ENCODE results near the gene CCR6. TPM values are rescaled to one million over a fixed set of nuclear protein-coding genes. Genes with fewer than 3 reads are reported as not detected.

The CCR6 gene
- total and polyA plus RNA-seq, 5 experiments from 2014 or later: 0.10 to 1.1 (median 0.27) TPM

- POLR2A ChIA-PET: no interaction called here
- Mint-ChIP-seq H3K27ac (peak overlapping the region in 1 of 10 donors; percentile 77), H3K27me3 (no peaks in the 10 kb centered on the region)
Measured at GRCh38 chr6:167102318-167102717, 20.6 kb upstream of the CCR6 start.

GRCh38 chr6:167103041-167103891 lies 19.6 kb upstream of the CCR6 start:
- no peaks in the 10 kb centered on the region for H3K27me3 Mint-ChIP-seq
- H3K4me1 Mint-ChIP-seq: peaks cover 5 to 53% (median 18%) of the 10 kb centered on the region in 4 donors
- ATAC-seq: peak in 1 of 2 donors; percentile 17
- no peak overlapping the region for H3K4me3 Mint-ChIP-seq
- no peaks in the 10 kb centered on the region for H3K36me3 Mint-ChIP-seq
- DNase-seq: no peak
- peak overlapping the region in 2 of 10 donors; percentile 70 to 77 for H3K27ac Mint-ChIP-seq
- POLR2A ChIA-PET: no interaction called here
- H3K9me3 Mint-ChIP-seq: peaks cover 0 to 2% (median 0%) of the 10 kb centered on the region in 9 donors

More at GRCh38 chr6:167102318-167102717, 20.6 kb upstream of the CCR6 start:
- Mint-ChIP-seq H3K36me3 (no peaks in the 10 kb centered on the region), H3K4me3 (no peak overlapping the region), H3K4me1 (peaks cover 6 to 58% (median 20%) of the 10 kb centered on the region in 4 donors), H3K9me3 (no peaks in the 10 kb centered on the region)
- DNase-seq (no peak), ATAC-seq (no peak)

GRCh38 chr6:167104388-167104787 lies 18.5 kb upstream of the CCR6 start:
- no peaks in the 10 kb centered on the region for H3K36me3 Mint-ChIP-seq
- peak overlapping the region in 1 of 10 donors; percentile 17 for H3K27ac Mint-ChIP-seq
- H3K4me1 Mint-ChIP-seq: peaks cover 0 to 50% (median 8%) of the 10 kb centered on the region in 4 donors
- POLR2A ChIA-PET: no interaction called here
- no peak overlapping the region for H3K4me3 Mint-ChIP-seq
- DNase-seq: no peak
- peaks cover 0 to under 1% (median 0%) of the 10 kb centered on the region in 5 donors for H3K27me3 Mint-ChIP-seq
- peaks cover 0 to 2% (median 0%) of the 10 kb centered on the region in 9 donors for H3K9me3 Mint-ChIP-seq
- ATAC-seq: no peak

- Mint-ChIP-seq H3K27me3 (peaks cover 0 to 7% (median 2%) of the 10 kb centered on the region in 5 donors), H3K27ac (no peak overlapping the region), H3K4me3 (no peak overlapping the region), H3K9me3 (peaks cover 0 to 2% (median 0%) of the 10 kb centered on the region in 9 donors), H3K4me1 (peaks cover 0 to 50% (median 4%) of the 10 kb centered on the region in 4 donors), H3K36me3 (no peaks in the 10 kb centered on the region)
- POLR2A ChIA-PET: no interaction called here
- ATAC-seq: no peak
- DNase-seq: no peak
Measured at GRCh38 chr6:167105060-167105459, 17.8 kb upstream of the CCR6 start.

GRCh38 chr6:167106406-167106805 lies 16.5 kb upstream of the CCR6 start:
- POLR2A ChIA-PET: no interaction called here
- Mint-ChIP-seq H3K9me3 (peaks cover 0 to 2% (median 0%) of the 10 kb centered on the region in 9 donors), H3K36me3 (no peaks in the 10 kb centered on the region), H3K4me1 (peaks cover under 1 to 61% (median 5%) of the 10 kb centered on the region in 4 donors), H3K27ac (no peak overlapping the region), H3K27me3 (peaks cover 0 to 9% (median 4%) of the 10 kb centered on the region in 5 donors), H3K4me3 (no peak overlapping the region)
- DNase-seq (no peak), ATAC-seq (no peak)

GRCh38 chr6:167107787-167108186 lies 15.1 kb upstream of the CCR6 start:
- POLR2A ChIA-PET: no interaction called here
- Mint-ChIP-seq H3K4me1 (peaks cover 3 to 66% (median 11%) of the 10 kb centered on the region in 4 donors), H3K9me3 (peaks cover 0 to 2% (median 0%) of the 10 kb centered on the region in 9 donors), H3K27ac (no peak overlapping the region), H3K4me3 (no peak overlapping the region), H3K36me3 (no peaks in the 10 kb centered on the region), H3K27me3 (peaks cover 0 to 9% (median 6%) of the 10 kb centered on the region in 5 donors)
- no peak for ATAC-seq
- no peak for DNase-seq

GRCh38 chr6:167108278-167108677 lies 14.6 kb upstream of the CCR6 start:
- H3K9me3 Mint-ChIP-seq: peaks cover 0 to 2% (median 0%) of the 10 kb centered on the region in 9 donors
- no peak overlapping the region for H3K27ac Mint-ChIP-seq
- peaks cover 3 to 66% (median 9%) of the 10 kb centered on the region in 4 donors for H3K4me1 Mint-ChIP-seq
- no peaks in the 10 kb centered on the region for H3K36me3 Mint-ChIP-seq
- ATAC-seq (no peak), DNase-seq (no peak)
- POLR2A ChIA-PET: no interaction called here
- no peak overlapping the region for H3K4me3 Mint-ChIP-seq
- peaks cover 0 to 9% (median 6%) of the 10 kb centered on the region in 5 donors for H3K27me3 Mint-ChIP-seq

GRCh38 chr6:167109651-167110050 lies 13.2 kb upstream of the CCR6 start:
- DNase-seq (no peak), ATAC-seq (no peak)
- Mint-ChIP-seq H3K27me3 (peaks cover 0 to 9% (median 6%) of the 10 kb centered on the region in 5 donors), H3K9me3 (peaks cover 0 to 2% (median 0%) of the 10 kb centered on the region in 9 donors), H3K36me3 (no peaks in the 10 kb centered on the region), H3K27ac (peak overlapping the region in 2 of 10 donors; percentile 53 to 75), H3K4me1 (peaks cover 0 to 67% (median 8%) of the 10 kb centered on the region in 4 donors), H3K4me3 (no peak overlapping the region)
- POLR2A ChIA-PET: no interaction called here

GRCh38 chr6:167111597-167111996 lies 11.3 kb upstream of the CCR6 start:
- no peaks in the 10 kb centered on the region for H3K36me3 Mint-ChIP-seq
- ATAC-seq: no peak
- H3K27ac Mint-ChIP-seq: peak overlapping the region in 2 of 10 donors; percentile 69 to 91
- H3K4me3 Mint-ChIP-seq: peak overlapping the region in 2 of 10 donors; percentile 16 to 80
- H3K9me3 Mint-ChIP-seq: peaks cover 0 to 2% (median 0%) of the 10 kb centered on the region in 9 donors
- POLR2A ChIA-PET: no interaction called here
- peaks cover 0 to 9% (median 6%) of the 10 kb centered on the region in 5 donors for H3K27me3 Mint-ChIP-seq
- peaks cover 0 to 76% (median 8%) of the 10 kb centered on the region in 4 donors for H3K4me1 Mint-ChIP-seq
- DNase-seq: no peak

- H3K4me1 Mint-ChIP-seq: peaks cover 0 to 77% (median 8%) of the 10 kb centered on the region in 4 donors
- H3K36me3 Mint-ChIP-seq: no peaks in the 10 kb centered on the region
- peaks cover 0 to 2% (median 0%) of the 10 kb centered on the region in 9 donors for H3K9me3 Mint-ChIP-seq
- peaks cover 0 to 9% (median 6%) of the 10 kb centered on the region in 5 donors for H3K27me3 Mint-ChIP-seq
- H3K27ac Mint-ChIP-seq: peak overlapping the region in 3 of 10 donors; percentile 40 to 91 (median 72)
- ATAC-seq (no peak), DNase-seq (no peak)
- H3K4me3 Mint-ChIP-seq: peak overlapping the region in 3 of 10 donors; percentile 1 to 80 (median 24)
- POLR2A ChIA-PET: no interaction called here
Measured at GRCh38 chr6:167112421-167112820, 10.5 kb upstream of the CCR6 start.

- Mint-ChIP-seq H3K4me1 (peaks cover 1 to 82% (median 10%) of the 10 kb centered on the region in 4 donors), H3K9me3 (no peaks in the 10 kb centered on the region), H3K27me3 (peaks cover 0 to 9% (median 6%) of the 10 kb centered on the region in 5 donors), H3K27ac (peak overlapping the region in 2 of 10 donors; percentile 72 to 91), H3K36me3 (no peaks in the 10 kb centered on the region), H3K4me3 (peak overlapping the region in 1 of 10 donors; percentile 80)
- POLR2A ChIA-PET: no interaction called here
- ATAC-seq: peak in 1 of 2 donors; percentile 44
- DNase-seq: peak in 1 of 10 donors; percentile 20
Measured at GRCh38 chr6:167113047-167113754, 9.7 kb upstream of the CCR6 start.
